Activated T-cell treated with anti-CD3 and anti-CD28 coated beads for 4 hours (primary cell): ENCODE measurements around the gene CFAP53.

Experiments
- DNase-seq: peaks from one replicate; pipeline ENCODE4 v3.0.0-alpha.2; 2020

The CFAP53 gene

GRCh38 chr18:50192995-50193795, 73.1 kb downstream of the CFAP53 start:
- DNase-seq = no peak

DNA sequence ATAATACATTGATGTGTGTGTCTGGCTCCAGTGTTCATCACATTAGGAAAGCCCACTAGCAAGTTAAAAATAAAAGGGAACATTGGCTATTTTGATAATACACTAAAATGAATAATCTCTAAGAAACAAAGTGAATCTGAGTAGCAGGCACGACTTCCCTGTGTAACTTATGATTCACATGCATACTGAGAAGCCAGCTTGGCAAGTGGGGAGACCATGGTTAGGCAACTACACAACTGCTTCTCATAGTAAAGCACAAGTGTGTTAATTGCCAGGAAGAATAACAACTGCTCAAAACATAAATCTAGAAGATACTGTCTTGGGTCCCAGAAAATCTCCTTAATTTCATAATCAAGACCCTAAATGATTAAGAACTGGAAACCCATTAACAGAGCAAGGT, 75.4 kb downstream of the CFAP53 start:
- DNase-seq = no peak

DNA sequence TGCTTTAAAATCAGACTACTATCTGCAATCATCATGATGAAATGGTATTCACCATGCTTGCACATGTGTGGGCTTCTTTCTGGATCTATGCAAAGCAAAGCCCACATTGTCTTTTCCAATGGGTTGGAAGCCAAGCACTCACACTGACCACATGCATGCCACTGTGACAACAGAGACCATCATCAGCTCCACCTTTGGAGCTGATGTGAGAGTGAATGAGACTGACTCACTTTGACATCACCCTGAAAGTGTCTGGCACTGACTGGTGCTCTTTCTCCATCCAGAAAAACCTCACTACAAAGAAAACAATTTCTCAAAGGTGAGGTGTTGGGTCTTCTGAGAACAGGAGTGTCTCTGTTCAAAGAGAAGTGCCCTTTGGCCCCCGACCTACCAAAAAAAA, 76.1 kb downstream of the CFAP53 start:
- DNase-seq = no peak

DNA sequence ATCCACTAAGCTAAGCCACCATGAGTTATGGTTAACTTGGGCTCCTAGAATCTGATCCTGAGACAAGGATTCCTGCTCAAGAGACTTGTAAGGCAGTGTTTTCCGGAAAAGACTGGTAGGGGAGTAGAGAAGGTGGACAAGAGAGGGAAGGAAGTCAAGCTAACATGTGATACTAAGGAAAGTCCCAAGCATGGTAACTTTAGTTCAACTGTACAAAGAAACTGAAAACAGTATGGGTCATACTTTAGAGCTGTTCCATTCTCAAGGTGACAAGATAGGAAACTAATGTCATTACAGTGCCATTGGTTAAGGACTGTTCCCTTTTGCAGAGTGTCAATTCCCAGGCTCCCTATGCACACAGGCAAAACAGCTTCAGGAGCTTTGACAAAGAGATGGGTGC, 77.1 kb downstream of the CFAP53 start:
- no peak for DNase-seq

DNA sequence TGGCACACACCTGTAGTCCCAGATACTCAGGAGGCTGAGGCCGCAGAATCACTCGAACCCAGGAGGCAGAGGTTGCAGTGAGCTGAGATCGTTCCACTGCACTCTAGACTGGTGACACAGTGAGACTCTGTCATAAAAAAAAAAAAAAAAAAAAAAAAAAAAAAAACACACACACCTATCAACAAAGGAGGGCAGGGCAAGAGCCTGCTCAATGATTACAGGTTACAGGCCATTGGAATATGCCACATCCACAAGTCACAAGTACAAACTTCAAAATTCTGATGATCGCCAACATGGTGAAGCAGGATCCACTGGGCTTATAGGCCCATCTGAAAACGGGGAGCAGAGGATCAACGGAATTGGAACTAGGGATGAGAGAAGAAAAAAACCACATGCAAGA, 77.6 kb downstream of the CFAP53 start:
- DNase-seq = no peak

DNA sequence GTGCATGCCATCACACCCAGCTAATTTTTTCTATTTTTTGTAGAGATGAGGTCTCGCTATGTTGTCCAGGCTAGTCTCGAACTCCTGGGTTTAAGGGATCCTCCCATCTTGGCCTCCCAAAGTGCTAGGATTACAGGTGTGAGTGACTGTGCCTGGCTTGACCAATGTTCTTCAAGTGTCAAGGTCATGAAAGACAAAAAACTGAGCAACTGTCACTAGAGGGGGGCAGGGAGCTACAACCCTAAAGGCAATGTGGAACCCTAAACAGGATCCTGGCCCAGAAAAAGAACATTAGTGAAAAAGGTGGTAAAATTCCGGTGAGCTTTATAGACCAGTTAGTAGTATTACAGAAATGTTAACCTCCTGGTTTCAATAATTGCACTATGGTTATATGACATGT, 78.6 kb downstream of the CFAP53 start:
- DNase-seq = no peak

GRCh38 chr18:50186385-50186784, 79.9 kb downstream of the CFAP53 start:
- DNase-seq = no peak

DNA sequence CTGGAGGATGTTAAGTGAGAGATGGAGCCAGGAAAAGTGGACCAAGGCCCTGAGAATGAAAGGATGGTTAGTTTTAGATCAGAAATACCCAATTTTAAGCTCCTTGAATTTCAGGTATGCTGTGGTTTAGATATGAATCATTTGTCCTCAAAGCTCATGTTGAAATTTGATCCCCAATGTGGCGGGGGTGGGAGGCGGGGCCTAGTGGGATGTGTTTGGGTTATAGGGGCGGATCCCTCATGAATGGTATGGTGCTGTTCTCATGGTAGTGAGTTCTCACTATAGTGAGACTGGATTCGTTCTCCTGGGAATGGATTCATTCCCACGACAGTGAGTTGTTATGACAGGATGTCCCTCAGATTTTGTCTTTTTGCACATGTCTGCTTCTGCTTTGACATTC, 82.7 kb downstream of the CFAP53 start:
- no peak for DNase-seq

- DNase-seq = no peak
Measured at GRCh38 chr18:50182511-50182910, 83.8 kb downstream of the CFAP53 start.

- no peak for DNase-seq
Measured at GRCh38 chr18:50181590-50181989, 84.7 kb downstream of the CFAP53 start.

GRCh38 chr18:50179465-50179864, 86.8 kb downstream of the CFAP53 start:
- no peak for DNase-seq

DNA sequence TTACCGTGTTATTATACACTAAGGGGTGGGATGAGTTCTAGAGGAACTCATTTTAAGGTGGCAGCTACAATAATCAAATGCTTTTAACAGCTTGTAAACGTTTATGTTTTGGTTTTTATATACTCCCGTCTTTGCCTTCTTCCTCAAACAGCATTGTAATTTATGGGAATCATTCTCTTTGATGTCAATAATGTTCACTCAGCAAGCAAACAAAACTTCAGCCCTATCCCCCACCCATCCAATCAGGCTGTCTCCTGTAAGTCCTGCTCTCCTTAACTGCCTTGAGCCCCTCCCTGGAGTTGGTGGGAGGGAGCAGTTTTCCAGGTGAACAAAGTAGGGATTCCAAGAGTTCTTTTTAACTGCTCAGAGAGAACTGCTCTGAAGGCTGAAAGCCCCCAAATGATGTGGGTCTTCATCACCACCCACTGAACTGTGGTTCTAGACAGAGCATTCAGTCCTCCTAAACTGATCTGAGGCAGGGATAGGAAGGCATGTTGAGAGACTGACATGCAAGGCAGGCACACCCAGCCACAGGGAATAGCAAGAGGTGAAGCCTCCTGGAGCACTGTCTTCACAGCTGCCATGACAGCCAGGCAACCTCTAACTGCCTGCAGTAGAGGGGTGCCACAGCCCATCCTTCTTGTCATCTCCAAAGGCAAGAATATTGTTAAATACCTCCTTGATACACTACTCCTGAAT, 88.9 kb downstream of the CFAP53 start:
- DNase-seq = no peak
